Effector memory CD8-positive, alpha-beta T cell (primary cell): ENCODE measurements around the gene C14orf180.

ENCODE experiments used
- ATAC-seq: fragments of 150-1000 bp; cut with Tn5 transposase; replicated peaks from 2 replicates; pipeline ENCODE4 v1.10.0; 2021; ENCODE audit warnings: mild to moderate bottlenecking, moderate library complexity
- DNase-seq, 3 experiments: peaks; one replicate each; pipeline ENCODE4 v3.0.0; 2021
- H3K27ac Mint-ChIP-seq, 2 donors: one replicate each; pipeline ENCODE4 v1.8.0; 2022; ENCODE audit warnings: mild to moderate bottlenecking in 2 of 2, mixed read lengths in 2 of 2, moderate library complexity in 2 of 2
- H3K27me3 Mint-ChIP-seq, 2 donors: one replicate each; pipeline ENCODE4 v1.8.0; 2022; ENCODE audit warnings: mixed read lengths in 2 of 2
- H3K36me3 Mint-ChIP-seq: one replicate; pipeline ENCODE4 v1.8.0; 2022; ENCODE audit warnings: mild to moderate bottlenecking, moderate library complexity, mixed read lengths; ENCODE audit not compliant: insufficient read depth
- H3K4me1 Mint-ChIP-seq, 2 donors: one replicate each; pipeline ENCODE4 v1.8.0; 2022; ENCODE audit warnings: low read depth in 2 of 2, mixed read lengths in 2 of 2
- H3K4me3 Mint-ChIP-seq, 2 donors: one replicate each; pipeline ENCODE4 v1.8.0; 2022; ENCODE audit warnings: mild to moderate bottlenecking in 2 of 2, mixed read lengths in 2 of 2, moderate library complexity in 2 of 2
- H3K9me3 Mint-ChIP-seq, 2 donors: one replicate each; pipeline ENCODE4 v1.8.0; 2022; ENCODE audit warnings: mixed read lengths in 2 of 2

C14orf180 gene

GRCh38 chr14:104592785-104593184 lies 13.2 kb downstream of the C14orf180 start:
- H3K27me3 Mint-ChIP-seq = peaks cover 25 to 45% of the 10 kb centered on the region in 2 donors
- H3K4me1 Mint-ChIP-seq = peaks cover 0 to 2% of the 10 kb centered on the region in 2 donors
- no peak overlapping the region for H3K27ac Mint-ChIP-seq
- no peak for DNase-seq
- no peak overlapping the region for H3K4me3 Mint-ChIP-seq
- no peaks in the 10 kb centered on the region for H3K36me3 Mint-ChIP-seq
- no peaks in the 10 kb centered on the region for H3K9me3 Mint-ChIP-seq
- ATAC-seq = no peak

- ATAC-seq (no peak), DNase-seq (no peak)
- H3K27ac Mint-ChIP-seq = no peak overlapping the region
- no peaks in the 10 kb centered on the region for H3K36me3 Mint-ChIP-seq
- H3K4me1 Mint-ChIP-seq = peaks cover 0 to 2% of the 10 kb centered on the region in 2 donors
- no peak overlapping the region for H3K4me3 Mint-ChIP-seq
- H3K9me3 Mint-ChIP-seq = no peaks in the 10 kb centered on the region
- H3K27me3 Mint-ChIP-seq = peaks cover 25 to 49% of the 10 kb centered on the region in 2 donors
Measured at GRCh38 chr14:104593241-104593701, 13.7 kb downstream of the C14orf180 start.

- DNase-seq (no peak), ATAC-seq (no peak)
- Mint-ChIP-seq H3K4me3 (no peak overlapping the region), H3K36me3 (no peaks in the 10 kb centered on the region), H3K4me1 (peaks cover 0 to 2% of the 10 kb centered on the region in 2 donors), H3K9me3 (no peaks in the 10 kb centered on the region), H3K27ac (no peak overlapping the region), H3K27me3 (peaks cover 25 to 49% of the 10 kb centered on the region in 2 donors)
Measured at GRCh38 chr14:104593710-104594136, 14.2 kb downstream of the C14orf180 start.

- Mint-ChIP-seq H3K27me3 (peaks cover 28 to 54% of the 10 kb centered on the region in 2 donors), H3K4me1 (peaks cover 0 to 2% of the 10 kb centered on the region in 2 donors), H3K36me3 (no peaks in the 10 kb centered on the region), H3K4me3 (no peak overlapping the region), H3K9me3 (no peaks in the 10 kb centered on the region), H3K27ac (no peak overlapping the region)
- no peak for ATAC-seq
- no peak for DNase-seq
Measured at GRCh38 chr14:104594310-104595046, 14.9 kb downstream of the C14orf180 start.

- H3K4me1 Mint-ChIP-seq = peaks cover 0 to 2% of the 10 kb centered on the region in 2 donors
- H3K4me3 Mint-ChIP-seq = no peak overlapping the region
- H3K27me3 Mint-ChIP-seq = peaks cover 35 to 61% of the 10 kb centered on the region in 2 donors
- no peaks in the 10 kb centered on the region for H3K36me3 Mint-ChIP-seq
- DNase-seq (no peak), ATAC-seq (no peak)
- H3K9me3 Mint-ChIP-seq = no peaks in the 10 kb centered on the region
- no peak overlapping the region for H3K27ac Mint-ChIP-seq
Measured at GRCh38 chr14:104595116-104595675, 15.6 kb downstream of the C14orf180 start.

GRCh38 chr14:104595911-104596450 lies 16.4 kb downstream of the C14orf180 start:
- H3K27me3 Mint-ChIP-seq = peaks cover 35 to 62% of the 10 kb centered on the region in 2 donors
- H3K36me3 Mint-ChIP-seq = no peaks in the 10 kb centered on the region

DNA sequence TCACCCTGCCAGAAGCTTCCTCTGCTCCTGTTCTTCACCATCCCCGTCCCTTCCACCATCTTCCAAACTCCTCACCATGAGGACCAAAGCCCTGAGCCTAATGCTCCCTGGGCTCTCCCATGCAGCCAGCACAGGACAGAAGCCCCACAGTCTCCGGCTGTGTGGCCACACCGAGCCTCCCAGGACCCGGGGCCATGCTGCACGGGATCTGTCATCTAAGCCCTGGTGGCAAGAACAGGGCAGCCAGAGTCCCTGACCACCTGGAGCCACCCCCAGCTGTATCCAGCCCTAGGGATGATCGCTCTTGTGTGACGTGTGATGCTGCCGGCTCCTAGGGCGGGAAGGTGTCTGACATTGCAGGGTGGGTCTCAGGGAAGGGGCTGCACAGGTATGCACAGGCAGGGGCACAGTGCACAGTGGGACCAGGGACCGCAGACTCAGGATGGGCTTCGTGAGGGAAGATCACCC lies 16.9 kb downstream of the C14orf180 start:
- no peak overlapping the region for H3K27ac Mint-ChIP-seq
- peaks cover 35 to 66% of the 10 kb centered on the region in 2 donors for H3K27me3 Mint-ChIP-seq
- ATAC-seq = no peak
- no peak for DNase-seq
- no peaks in the 10 kb centered on the region for H3K9me3 Mint-ChIP-seq
- H3K4me1 Mint-ChIP-seq = peaks cover 0 to 7% of the 10 kb centered on the region in 2 donors
- no peaks in the 10 kb centered on the region for H3K36me3 Mint-ChIP-seq
- H3K4me3 Mint-ChIP-seq = no peak overlapping the region

More at GRCh38 chr14:104595911-104596450, 16.4 kb downstream of the C14orf180 start:
- no peak for ATAC-seq
- Mint-ChIP-seq H3K4me3 (no peak overlapping the region), H3K4me1 (peaks cover 0 to 7% of the 10 kb centered on the region in 2 donors), H3K27ac (no peak overlapping the region), H3K9me3 (no peaks in the 10 kb centered on the region)
- no peak for DNase-seq

DNA sequence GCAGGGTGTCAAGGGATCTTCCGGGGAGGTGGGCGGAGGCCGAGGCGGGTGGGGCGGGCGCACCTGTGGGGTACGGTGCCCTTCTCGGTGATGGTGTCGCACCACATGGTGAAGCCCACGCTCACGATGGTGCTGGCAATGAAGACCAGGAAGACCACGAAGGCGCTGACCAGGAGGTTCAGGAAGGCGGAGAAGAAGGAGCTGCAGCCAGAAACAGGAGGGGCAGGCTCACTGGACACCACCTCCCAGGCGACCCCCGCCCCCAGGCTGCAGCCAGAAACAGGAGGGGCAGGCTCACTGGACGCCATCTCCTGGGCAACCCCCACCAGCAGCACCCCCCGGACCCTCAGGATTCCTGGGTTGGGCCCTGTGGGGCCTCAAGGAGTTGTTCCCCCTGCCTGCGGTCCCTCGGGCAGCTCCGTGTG lies 17.4 kb downstream of the C14orf180 start:
- peaks cover 37 to 70% of the 10 kb centered on the region in 2 donors for H3K27me3 Mint-ChIP-seq
- DNase-seq = no peak
- no peak overlapping the region for H3K4me3 Mint-ChIP-seq
- no peaks in the 10 kb centered on the region for H3K36me3 Mint-ChIP-seq
- no peak overlapping the region for H3K27ac Mint-ChIP-seq
- no peak for ATAC-seq
- peaks cover 0 to 7% of the 10 kb centered on the region in 2 donors for H3K4me1 Mint-ChIP-seq
- no peaks in the 10 kb centered on the region for H3K9me3 Mint-ChIP-seq

GRCh38 chr14:104597576-104597975 lies 18.0 kb downstream of the C14orf180 start:
- H3K27me3 Mint-ChIP-seq = peaks cover 36 to 77% of the 10 kb centered on the region in 2 donors
- no peaks in the 10 kb centered on the region for H3K9me3 Mint-ChIP-seq
- DNase-seq = no peak
- H3K36me3 Mint-ChIP-seq = no peaks in the 10 kb centered on the region
- no peak overlapping the region for H3K27ac Mint-ChIP-seq
- H3K4me3 Mint-ChIP-seq = no peak overlapping the region
- ATAC-seq = no peak
- H3K4me1 Mint-ChIP-seq = peaks cover 0 to 7% of the 10 kb centered on the region in 2 donors

DNA sequence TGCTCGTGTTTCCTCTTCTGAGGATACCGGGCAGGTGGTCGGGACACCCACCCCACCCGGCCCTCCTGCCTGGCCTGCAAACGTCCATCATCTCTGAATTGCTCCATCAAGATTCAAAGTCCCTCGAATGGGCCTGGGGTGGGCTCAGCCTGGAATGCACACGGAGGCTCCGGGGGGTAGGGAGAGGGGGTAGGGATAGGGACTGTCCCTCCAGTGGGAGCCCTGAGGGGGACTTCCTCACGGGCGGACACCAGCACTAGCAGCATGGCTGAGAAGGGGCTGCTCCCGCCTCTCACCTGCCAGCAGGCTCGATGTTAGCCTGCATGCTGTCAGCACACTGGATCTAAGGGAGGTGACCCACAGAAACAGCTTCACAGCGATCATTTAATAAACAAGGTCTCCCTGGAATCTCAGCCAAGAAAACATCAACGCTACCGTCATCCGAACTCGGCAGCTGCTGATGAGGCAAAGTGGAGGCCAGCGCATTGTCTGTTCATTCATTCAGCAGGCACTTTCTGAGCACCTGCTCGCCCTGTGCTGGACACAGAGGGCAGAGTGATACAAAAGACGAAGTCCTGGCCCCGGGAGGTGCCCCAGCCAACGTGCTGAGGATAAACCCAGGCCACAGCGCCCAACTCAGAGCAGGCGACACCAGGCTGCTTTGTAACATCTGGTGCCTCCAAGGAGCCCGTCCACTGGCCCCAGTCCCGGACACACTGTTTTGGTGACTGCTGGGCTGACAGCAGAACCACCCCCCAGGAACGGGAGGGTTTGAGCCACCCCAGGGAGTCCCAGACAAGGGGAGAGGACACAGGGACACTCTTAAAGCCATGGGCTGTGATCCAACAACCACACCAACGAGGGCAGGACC lies 18.7 kb downstream of the C14orf180 start:
- ATAC-seq = no peak
- Mint-ChIP-seq H3K36me3 (no peaks in the 10 kb centered on the region), H3K4me3 (no peak overlapping the region)

GRCh38 chr14:104598910-104599273 lies 19.3 kb downstream of the C14orf180 start:
- ATAC-seq (no peak), DNase-seq (no peak)
- no peak overlapping the region for H3K4me3 Mint-ChIP-seq
- no peak overlapping the region for H3K27ac Mint-ChIP-seq
- H3K27me3 Mint-ChIP-seq = peaks cover 41 to 90% of the 10 kb centered on the region in 2 donors
- peaks cover 0 to 7% of the 10 kb centered on the region in 2 donors for H3K4me1 Mint-ChIP-seq
- H3K9me3 Mint-ChIP-seq = no peaks in the 10 kb centered on the region
- H3K36me3 Mint-ChIP-seq = no peaks in the 10 kb centered on the region

More for the DNA sequence above, 18.7 kb downstream of the C14orf180 start:
- H3K27ac Mint-ChIP-seq = no peak overlapping the region
- H3K27me3 Mint-ChIP-seq = peaks cover 36 to 84% of the 10 kb centered on the region in 2 donors
- DNase-seq = no peak
- H3K9me3 Mint-ChIP-seq = no peaks in the 10 kb centered on the region
- peaks cover 0 to 7% of the 10 kb centered on the region in 2 donors for H3K4me1 Mint-ChIP-seq

- no peak overlapping the region for H3K27ac Mint-ChIP-seq
- H3K4me1 Mint-ChIP-seq = peaks cover 0 to 10% of the 10 kb centered on the region in 2 donors
- no peak overlapping the region for H3K4me3 Mint-ChIP-seq
- ATAC-seq (no peak), DNase-seq (no peak)
- H3K9me3 Mint-ChIP-seq = no peaks in the 10 kb centered on the region
- no peaks in the 10 kb centered on the region for H3K36me3 Mint-ChIP-seq
- H3K27me3 Mint-ChIP-seq = peaks cover 46 to 92% of the 10 kb centered on the region in 2 donors
Measured at GRCh38 chr14:104599446-104599845, 19.9 kb downstream of the C14orf180 start.

DNA sequence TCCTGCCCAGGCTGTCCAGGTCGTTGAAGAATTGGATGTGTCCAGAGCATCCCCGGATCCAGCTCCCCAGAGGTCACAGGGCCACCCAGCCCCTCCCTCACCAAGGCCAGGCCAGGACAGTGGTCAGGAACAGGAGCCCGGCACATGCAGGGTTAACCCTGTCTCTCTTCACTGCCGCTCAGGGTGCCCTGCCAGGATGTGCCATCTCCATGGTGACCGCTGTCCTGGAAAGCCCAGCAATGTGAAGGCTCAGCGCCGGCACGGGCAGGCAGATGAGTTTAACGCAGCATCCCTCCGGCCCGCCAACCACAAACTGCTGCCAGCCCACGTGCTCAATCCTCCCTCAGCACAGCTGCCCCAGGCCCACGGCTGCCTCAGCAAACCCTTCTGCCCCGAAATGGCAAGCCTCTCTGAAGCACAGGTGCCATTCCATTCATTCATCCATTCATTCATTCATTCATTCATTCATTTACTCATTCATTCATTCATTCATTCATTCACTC lies 20.6 kb downstream of the C14orf180 start:
- Mint-ChIP-seq H3K27ac (no peak overlapping the region), H3K4me3 (no peak overlapping the region), H3K36me3 (no peaks in the 10 kb centered on the region), H3K9me3 (no peaks in the 10 kb centered on the region), H3K27me3 (peaks cover 51 to 92% of the 10 kb centered on the region in 2 donors), H3K4me1 (peaks cover 0 to 10% of the 10 kb centered on the region in 2 donors)
- DNase-seq (no peak), ATAC-seq (no peak)
